Medulla oblongata (tissue), 1 donor: ENCODE measurements around the gene DMAC2L.
"Not testable (repeated sequence)": the region's sequence is repeated elsewhere in the genome, so short reads cannot be mapped to it uniquely, and the experiment has no call there.

Experiments
- DNase-seq: peaks from one replicate; pipeline ENCODE4 v3.0.0-alpha.2; 2015; ENCODE audit errors: extremely low spot score

DMAC2L gene, protein sequence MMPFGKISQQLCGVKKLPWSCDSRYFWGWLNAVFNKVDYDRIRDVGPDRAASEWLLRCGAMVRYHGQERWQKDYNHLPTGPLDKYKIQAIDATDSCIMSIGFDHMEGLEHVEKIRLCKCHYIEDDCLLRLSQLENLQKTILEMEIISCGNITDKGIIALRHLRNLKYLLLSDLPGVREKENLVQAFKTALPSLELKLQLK

DNA sequence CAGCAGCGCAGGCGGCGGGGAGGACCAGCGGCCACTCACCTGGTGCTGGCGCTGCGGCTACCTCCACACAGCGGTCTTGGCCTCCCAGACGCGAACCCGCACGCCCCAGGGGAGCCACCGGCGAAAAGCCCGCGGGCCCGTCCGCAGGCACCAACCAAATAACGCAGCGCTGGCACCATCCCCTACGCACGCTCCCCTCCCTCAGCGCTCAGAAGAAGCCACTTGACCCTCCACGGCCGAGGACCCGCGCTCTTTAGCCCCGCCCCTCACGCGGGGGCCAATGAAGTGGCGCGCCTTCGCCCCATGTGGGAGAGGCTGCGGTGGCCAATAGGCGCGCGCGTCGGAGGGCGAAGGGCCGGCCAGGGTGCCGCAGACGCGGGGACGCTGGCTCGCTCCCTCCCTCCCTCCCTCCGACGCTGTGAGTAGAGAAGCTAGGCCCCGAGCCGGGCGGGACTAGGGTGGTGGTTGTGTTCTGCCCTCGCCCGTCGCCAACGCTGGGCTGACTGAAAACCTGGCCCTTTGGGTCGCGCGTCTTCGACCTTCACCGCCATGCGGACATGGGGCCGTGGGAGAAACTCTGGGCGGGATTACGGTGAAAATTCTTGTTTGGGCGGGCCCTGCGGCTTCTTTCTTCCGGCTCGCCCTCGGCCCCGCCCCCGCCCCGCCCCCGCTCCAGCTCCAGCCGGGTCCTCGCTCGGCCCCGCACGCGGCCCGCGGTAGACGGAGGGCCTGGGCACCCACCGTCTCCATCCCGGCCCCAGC lies at the start of gene DMAC2L, which contains the start of gene L2HGDH:
Gene DMAC2L, plus strand, starts transcription at position 353 of the 762 bp plus-strand sequence. CDS start 9,164 bp downstream, outside the sequence.
Gene L2HGDH, minus strand, starts transcription at position 258 of the 762 bp plus-strand sequence. Its CDS starts 79 bp downstream, at position 179.
- DNase-seq: peak; percentile 98

DNA sequence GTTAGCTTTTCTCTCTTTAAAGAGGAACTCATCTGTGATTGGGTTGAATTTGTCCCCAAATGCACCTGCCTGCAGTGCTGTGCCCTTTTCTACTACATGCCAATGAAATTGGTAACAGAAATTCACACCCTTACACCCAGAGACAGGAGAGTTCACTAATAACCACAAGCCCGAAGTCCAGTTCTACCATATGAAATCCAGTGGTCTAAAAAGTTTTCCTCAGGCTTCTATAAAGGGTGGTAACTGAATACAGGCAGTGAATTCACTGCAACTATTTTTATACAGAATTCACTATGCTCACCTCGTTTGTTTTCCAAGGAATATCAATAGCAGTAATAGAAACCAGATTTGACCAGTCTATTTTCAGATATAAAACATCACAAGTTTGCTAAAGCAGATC lies 49.3 kb upstream of the DMAC2L start:
- no peak for DNase-seq

DNA sequence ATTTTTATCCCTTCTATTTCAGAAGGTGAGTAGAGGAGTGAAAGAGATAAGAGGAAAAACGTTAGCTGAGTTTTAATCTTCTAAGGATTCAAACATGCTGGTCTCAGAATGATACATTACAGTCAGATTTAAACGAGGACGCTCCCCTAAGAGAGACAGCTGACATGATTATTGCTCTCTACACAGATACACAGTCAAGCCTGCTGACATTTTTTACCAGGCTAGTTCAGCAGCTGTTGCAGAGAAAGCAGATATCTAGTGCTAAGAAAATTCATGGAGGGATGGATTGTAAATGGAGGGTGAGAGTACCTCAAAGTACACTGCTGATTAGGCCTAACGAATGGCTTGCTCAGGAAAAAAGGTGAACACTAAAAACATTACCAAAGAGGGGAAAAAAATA lies 48.8 kb upstream of the DMAC2L start:
- DNase-seq: no peak

DNA sequence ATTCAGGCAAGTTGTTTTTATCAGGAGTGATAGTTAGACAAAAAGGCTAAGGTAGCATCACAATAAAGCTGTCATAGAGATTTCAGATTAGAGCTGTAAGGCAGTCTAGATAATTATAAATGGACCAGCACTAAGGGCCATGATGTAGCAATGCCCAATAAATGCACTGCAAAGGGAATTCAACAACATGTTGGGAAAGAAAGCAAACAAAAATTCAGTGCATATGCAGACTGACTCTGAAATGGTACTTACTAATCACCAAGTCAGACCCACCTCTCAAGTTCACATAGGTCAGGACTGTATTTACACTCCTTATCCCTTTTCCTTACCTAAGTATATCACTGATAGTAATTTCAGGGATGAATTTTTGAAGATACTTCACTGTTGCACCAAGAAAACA lies 47.1 kb upstream of the DMAC2L start:
- DNase-seq: no peak

DNA sequence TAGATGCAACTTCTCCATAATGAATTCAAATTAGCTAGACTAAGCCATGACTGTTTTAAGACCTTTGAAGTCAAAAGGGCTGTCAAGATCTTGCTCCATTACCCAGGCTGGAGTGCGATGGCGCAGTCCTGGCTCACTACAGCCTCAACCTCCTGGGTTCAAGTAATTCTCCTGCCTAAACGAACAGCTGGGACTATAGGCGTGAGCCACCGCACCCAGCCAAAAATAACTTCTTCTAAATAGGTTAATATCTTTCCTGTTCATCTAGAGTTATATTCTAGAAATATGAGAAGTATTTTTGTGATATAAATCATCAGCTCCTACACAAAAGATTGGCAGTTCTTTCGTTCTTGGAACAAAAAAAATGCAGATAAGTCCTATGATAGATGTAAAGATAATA lies 41.2 kb upstream of the DMAC2L start:
- no peak for DNase-seq

DNA sequence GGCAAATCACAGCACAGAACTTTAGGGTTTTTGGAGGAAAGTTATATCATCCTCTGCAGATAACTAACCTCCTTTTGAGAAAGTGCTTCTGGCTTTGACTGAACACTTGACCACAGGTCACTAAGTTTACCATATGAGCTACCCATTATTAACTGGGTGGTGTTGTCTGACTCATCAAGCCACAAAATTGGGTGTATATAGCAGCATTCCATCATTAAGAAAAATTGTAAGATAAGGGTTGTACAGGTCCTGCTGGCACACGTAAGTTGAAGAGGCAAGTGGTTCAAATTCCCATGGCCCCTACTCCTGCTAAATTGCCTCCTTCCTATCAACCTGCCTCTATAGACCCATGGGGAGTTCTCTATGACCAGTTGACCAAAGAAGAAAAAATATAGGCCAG lies 39.6 kb upstream of the DMAC2L start:
- DNase-seq: no peak

DNA sequence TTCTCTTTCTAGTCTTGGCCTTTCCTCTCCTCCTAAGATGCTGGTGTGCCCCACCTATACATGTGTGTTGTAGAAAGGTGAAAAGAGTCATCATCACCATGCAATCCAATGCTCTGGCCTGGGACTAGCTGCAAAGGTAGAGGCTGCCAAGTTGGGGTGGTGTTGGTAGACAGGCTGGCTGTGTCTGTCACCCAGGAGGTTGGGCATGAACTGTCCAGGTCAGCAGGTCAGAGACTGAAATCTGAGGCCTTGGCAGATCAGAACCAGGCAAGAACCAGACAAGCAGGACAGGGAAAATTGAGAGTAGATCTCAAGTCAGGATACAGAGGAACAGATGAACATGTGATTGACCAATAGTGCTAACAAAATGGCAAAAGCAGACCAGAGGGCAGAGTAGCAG lies 26.3 kb upstream of the DMAC2L start:
- DNase-seq: no peak

DNA sequence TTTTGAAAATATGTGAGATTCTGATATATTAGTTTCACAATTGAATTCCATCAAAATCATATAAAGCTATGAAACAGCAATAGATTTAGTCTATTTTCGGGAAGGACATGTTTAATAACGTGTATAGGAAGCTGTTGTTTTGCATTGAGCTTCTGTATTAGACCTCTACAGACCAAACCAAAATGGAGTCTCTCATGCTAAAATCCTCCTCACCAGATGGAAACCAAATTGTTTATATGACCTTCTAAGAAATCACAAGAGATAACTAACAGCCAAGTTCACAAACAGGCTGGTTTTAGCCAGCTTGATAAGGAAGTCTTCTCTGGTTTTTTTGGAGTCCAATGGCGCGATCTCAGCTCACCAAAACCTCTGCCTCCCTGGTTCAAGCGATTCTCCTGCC lies 24.0 kb upstream of the DMAC2L start:
- no peak for DNase-seq

DNA sequence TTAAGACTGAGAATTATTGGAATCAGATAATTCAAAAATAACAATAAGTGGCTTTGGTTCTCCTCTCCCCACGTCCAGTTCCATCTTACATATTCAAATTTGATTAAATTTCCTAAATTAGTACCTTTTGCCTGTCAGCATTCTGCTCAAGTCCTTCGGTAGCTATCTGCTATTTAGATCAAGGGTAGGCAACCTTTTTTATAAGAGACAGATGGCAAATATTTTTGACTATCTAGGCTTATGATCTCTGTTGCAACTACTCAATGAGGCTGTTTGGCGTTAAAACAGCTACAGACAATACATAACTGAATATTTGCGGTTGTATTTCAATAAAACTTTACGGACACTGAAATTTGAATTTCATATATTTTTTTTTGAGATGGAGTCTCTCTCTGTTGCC lies 21.8 kb upstream of the DMAC2L start:
- no peak for DNase-seq

DNA sequence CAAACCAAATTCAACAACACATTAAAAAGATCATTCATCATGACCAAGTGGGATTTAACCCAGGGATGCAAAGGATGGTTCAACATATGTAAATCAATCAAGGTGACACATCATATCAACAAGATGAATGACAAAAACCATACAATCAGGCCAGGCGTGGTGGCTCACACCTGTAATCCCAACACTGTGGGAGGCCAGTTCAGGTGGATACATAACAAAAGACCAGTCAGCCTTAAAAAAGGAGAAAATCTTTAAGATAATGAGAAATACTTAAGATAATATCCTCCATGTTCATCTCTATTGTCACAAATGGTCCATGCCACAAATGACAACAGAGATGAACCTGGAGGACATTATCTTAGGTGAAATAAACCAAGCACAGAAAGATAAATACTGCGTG lies 12.5 kb upstream of the DMAC2L start:
- no peak for DNase-seq

DNA sequence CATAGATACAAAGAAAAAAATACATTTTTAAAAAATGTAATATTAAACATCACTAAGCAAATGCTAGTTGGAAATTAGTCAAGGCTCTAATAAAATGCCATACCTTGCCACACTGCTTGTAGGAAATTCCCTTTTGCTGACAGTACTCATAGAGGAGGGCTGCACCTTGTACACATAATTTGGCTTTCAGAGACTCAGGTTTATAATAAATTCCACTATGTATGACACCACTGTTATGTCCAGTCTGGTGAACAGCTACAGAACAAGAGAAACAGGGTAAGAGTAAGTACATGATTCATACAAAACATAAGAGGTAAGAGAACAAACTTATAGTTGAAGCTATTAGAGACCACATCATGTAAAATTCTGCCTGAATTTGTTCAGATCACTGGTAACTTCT lies 10.2 kb upstream of the DMAC2L start:
- DNase-seq: no peak

DNA sequence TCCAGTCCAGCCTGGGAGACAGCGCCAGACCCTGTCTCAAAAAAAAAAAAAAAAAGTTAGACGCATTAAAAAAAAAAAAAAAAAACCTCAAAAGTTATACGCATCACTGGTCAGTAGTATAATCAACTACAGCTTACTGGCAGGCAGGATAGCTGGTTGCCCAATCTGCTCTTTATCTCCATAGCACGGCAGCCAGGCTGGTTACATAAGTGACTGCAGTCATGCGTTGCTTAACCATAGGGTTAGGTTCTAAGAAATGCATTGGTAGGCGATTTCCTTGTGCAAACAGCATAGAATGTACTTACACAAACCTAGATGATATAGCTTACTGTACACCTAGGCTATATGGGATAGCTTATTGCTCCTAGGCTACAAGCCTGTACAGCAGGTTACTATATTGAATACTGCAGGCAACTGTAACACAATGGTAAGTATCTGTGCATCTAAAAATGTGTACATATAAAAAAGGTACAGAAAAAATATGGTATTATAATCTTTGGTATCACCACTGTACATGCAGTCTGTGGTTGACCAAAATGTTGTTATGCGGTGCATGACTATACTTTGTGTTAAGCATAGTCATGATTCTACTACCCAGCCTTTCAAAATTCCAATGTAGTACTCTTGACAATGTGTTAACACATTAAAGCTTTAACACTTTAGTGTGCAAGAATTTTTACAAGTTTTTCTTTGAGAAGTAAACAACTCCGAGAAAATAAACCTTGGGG lies 8.2 kb upstream of the DMAC2L start:
- no peak for DNase-seq

DNA sequence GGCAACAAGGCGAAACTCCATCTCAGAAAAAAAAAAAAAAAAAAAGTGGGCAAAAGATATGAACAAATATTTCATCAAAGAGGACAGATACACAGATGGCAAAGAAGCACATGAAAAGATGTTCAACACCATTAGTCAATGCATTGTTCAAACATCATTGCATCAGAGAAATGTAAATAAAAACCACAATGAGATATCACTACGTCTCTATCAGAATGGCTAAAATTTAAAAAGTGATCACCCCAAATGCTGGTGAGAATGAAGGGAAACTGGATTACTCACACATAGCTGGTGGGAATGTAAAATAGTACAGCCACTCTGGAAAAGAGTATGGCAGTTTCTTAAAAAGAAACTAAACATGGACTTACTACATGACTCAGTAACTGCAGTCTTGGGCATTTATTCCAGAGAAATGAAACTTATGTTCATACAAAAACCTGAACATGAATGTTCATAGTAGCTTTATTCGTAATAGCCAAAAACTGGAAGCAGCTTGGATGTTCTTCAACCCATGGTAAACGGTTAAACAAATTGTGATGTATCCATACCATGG lies 3.7 kb upstream of the DMAC2L start:
- DNase-seq: no peak

DNA sequence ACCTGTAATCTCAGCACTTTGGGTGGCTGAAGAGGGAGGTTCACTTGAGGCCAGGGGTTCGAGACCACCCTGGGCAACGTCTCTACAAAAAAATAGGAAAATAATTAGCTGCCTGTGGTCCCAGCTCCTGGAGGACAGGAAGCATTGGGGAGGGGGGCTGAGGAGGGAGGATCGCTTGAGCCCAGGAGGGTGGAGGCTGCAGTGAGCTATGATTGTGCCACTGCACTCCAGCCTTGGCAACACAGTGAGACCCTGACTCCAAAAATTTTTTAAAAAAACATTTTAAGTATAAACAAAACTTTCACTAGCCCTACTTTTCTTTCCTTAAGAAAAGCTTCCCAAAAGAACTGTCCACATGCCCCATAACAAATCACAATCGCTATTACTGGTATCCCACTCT lies 1.7 kb upstream of the DMAC2L start:
- no peak for DNase-seq

DNA sequence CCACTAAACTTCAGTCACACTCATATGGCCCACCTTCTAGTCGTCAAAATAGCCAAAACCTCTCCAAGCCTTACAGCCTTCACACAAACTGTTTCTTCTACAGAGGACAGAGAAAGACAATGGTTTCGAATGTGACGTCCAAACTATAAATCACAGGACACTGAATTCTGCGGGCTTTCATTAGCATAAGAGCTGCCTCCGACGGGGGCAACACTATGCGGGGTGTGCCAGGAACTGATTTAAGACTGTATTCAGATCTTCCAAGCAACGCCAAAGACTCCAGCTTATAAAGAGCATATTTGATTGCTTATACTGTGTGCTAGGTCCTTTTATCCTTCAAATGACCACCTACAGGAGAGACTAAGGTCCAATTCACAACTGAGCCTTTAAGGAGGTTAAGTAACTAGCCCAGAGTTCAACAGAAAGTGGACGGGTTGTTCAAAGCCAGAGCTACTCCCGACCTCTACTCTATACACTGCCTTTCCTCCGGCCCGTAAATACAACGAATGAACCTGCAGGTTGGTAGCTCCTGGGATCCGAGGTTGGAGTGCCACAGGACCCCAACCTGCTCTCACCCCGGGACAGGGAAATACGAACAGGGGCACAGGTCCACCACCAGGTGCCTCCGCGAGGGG lies 670 bp upstream of the DMAC2L start:
- peak; percentile 36 for DNase-seq

DNA sequence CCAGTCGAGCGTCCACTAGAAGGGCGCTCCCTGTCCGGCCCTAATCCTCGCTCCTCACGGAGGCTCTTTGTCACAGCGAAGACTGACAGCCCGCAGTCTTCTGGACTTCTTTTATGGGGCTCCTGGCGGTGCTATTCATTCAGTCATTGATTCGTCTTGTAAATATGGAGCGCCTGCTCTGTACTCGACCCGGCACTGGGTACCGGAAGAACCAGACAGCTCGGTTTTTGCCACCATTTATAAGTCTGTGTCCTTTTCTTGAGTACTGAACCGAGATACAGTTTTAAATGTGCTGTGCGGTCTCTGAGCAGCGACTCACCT lies 570 bp downstream of the DMAC2L start:
- no peak for DNase-seq

DNA sequence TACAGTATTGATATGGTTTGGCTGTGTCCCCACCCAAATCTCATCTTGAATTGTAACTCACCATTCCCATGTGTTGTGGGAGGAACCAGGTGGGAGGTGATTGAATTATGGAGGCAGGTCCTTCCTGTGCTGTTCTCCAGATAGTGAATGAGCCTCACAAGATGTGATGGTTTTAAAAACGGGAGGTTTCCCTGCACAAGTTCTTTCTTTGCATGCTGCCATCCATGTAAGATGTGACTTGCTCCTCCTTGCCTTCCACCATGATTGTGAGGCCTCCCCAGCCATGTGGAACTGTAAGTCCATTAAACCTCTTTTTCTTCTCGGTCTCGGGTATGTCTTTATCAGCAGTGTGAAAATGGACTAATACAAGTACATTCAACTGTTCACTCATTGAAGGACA lies 2.0 kb downstream of the DMAC2L start:
- not testable (repeated sequence) for DNase-seq

DNA sequence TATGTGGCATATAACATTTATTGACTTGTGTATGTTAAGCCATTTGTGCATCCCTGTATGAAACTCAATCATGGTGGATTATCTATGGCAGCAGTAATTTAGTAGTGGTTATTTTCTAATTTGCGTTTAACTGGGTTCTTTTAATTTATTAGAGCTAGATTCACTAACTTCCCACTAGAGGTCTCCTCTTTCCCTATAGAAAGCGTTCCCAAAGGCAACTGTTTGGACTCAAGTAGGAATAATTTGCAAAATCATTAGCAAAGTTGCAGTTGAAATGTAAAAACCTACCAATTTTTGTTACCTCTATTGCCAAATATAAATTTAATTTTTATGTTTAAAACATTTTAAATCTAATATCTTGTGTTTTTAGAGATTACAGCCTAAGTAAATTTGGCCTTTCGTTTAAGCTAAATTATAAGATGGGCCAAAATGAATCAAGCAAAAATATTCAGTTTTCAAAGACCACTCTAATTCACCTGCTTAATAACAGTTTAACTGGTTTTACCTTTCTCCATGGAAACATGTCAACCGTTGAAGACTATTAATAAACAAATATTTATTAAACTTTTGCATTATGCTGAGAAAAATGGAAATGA lies 6.0 kb downstream of the DMAC2L start:
- peak; percentile 65 for DNase-seq

DNA sequence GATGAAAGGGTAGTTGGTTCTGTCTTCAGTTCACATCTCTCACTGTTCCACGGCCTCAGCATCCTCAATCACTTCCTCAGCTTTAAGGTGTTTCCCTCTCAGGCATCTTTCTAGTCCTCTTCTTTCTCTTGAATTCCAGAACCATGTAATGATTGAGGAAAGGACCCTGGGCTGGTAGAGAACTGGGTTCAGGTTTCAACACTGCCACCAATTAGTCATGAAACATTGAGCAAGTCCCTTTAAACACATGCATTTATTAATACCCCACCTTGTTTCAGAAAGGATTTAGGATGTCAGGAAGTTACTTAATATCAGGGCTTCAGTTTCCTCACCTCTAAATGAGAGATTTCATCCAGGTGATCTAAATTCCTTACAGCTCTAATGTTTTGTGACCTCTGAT lies 7.2 kb downstream of the DMAC2L start:
- DNase-seq: no peak

DNA sequence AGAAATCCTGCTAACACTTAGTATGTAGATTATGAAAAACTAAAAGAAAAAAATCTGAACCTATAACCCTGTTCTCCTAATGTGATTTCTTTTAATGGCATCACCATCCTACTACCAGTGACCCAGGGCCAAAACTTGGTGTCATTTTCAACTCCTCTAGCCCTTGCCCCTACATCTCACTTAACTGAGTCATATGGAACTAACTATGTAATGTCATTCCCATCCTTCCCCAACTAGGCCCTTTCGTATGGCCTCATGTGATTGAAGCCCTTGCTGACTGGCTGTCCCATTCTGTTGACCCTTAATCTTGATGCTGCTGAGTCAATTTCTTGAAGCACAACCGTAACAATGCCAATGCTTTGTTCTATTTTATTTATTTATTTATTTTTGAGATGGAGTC lies 7.6 kb downstream of the DMAC2L start:
- DNase-seq: no peak

DNA sequence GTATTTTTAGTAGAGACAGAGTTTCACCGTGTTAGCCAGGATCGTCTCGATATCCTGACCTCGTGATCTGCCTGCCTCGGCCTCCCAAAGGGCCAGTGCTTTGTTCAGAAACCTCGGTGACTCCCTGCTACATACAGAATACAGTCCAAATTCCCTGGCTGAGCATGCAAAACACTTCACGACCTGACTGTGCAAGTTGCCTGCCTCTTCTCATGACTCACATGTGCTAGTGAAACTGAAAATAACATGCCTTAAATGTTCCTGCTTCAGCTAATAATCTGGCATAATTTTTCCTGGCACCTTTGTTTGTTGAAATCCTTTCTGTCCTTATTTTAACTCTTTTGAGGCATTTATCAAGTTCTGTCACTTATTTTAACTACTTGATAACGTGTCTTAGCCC lies 8.2 kb downstream of the DMAC2L start:
- DNase-seq: no peak
